ENCODE results near the gene VIT. TPM values are rescaled to one million over a fixed set of nuclear protein-coding genes. Genes with fewer than 3 reads are reported as not detected.

The VIT gene
- total and polyA plus RNA-seq, 7 experiments from 2014 or later = not detected

DNA sequence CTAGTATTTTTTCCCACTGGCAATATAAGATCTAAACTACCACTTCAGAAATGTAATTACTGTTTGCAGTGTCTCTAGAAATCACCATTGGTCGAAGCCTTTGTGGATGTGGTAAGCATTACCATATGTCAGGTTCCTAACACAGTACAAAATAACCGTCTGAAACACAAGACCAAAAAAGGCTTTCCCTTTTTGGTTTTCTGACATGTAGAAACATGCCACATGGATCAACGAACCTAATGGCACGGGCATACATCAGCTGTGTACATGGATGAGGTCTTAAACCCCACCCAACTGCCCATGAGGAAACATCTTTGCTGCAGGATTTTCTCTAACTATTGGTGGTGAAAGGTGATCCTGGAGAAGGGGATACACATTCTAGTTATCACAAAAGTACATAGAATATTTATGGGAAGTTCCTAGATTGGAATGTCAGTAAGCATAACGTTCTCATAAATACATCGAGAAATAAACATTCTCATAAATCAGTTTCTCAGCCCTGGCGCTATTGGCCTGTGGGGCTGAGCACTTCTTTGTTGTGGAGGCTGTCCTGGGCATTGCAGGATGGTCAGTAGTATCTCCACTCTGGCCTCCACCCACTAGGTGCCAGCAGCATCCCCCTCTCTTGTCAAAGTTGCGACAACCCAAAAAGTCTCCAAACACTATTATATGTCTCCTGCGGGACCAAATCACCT lies 9.0 kb downstream of the VIT start:
- peaks cover 4 to 30% (median 14%) of the 10 kb centered on the region in 5 donors for H3K27me3 Mint-ChIP-seq
- no peak for DNase-seq
- no peak for ATAC-seq
- intact Hi-C loops (cut with micrococcal nuclease) = no loop called here
- H3K27ac Mint-ChIP-seq = no peak overlapping the region
- H3K4me1 ChIP-seq (ENCODE audit: control insufficient read depth in 2 of 2, insufficient read depth in 2 of 2, low read length in 2 of 2) = no peaks in the 10 kb centered on the region
- POLR2A ChIA-PET = no interaction called here
- H3K4me3 Mint-ChIP-seq = no peak overlapping the region
- H3K4me3 ChIP-seq (ENCODE audit: low read length) = no peak overlapping the region
- H3K36me3 ChIP-seq (ENCODE audit: control insufficient read depth in 2 of 3, insufficient read depth in 3 of 3, low read length in 3 of 3) = no peaks in the 10 kb centered on the region
- no peak overlapping the region for H3K27ac ChIP-seq (ENCODE audit: low read depth, low read length)
- no peaks in the 10 kb centered on the region for H3K36me3 Mint-ChIP-seq
- peaks cover 0 to 3% of the 10 kb centered on the region in 2 donors for H3K27me3 ChIP-seq (ENCODE audit: control insufficient read depth in 2 of 2, insufficient read depth in 2 of 2, low read length in 2 of 2)
- peaks cover 0 to 6% (median 0%) of the 10 kb centered on the region in 11 donors for H3K9me3 Mint-ChIP-seq
- H3K9me3 ChIP-seq (ENCODE audit: control insufficient read depth in 2 of 3, low read length in 3 of 3) = no peaks in the 10 kb centered on the region
- peaks cover 0 to 3% (median 0%) of the 10 kb centered on the region in 7 donors for H3K4me1 Mint-ChIP-seq
- CTCF ChIA-PET = no interaction called here

DNA sequence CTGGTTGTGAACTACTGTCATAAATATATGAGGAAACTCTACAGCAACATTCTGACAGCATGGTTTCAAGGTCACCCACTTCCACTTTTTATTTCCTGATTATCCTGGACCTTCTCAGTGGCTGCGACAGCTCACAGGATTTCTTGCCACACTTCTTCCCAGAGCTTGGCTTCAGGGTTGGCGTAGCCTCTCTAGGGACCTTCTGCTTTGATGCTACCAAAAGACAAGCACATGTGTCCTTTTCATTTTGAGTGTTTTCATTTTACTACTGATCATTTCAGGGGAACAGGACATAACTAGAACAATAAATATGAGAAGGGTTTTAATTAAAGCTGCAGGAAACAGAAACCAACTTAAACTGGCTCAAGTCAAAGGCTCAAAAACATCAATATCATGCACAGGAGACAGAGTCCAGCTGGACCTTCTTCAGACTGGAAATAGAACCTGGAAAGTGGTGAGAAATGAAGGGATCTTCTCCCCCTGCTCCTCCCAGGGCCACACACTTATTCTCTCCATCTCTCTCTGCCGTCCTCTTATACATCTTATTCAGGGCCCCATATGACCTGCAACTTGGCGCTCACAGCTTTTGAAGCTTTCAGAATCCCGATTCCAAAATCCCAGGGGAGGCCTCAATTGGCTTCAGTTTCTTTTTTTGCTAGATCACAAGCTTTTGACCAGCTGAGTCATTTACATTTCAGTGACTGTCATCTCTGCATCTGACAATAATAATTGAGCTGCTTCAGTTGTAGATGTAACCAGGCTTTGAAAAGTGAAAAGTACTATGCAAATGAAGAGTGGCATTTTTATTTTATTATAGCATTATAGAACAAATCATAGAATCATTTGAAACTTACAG lies 9.7 kb downstream of the VIT start:
- no peak overlapping the region for H3K4me3 ChIP-seq (ENCODE audit: low read length)
- H3K27ac Mint-ChIP-seq = no peak overlapping the region
- peaks cover 0 to 3% of the 10 kb centered on the region in 2 donors for H3K27me3 ChIP-seq (ENCODE audit: control insufficient read depth in 2 of 2, insufficient read depth in 2 of 2, low read length in 2 of 2)
- no peaks in the 10 kb centered on the region for H3K9me3 ChIP-seq (ENCODE audit: control insufficient read depth in 2 of 3, low read length in 3 of 3)
- peaks cover 4 to 34% (median 17%) of the 10 kb centered on the region in 5 donors for H3K27me3 Mint-ChIP-seq
- CTCF ChIA-PET = interaction anchor here (0.7 kb wide), 1 partner anchor 71 kb away, joined by 3 read pairs; no protein-coding TSS in a partner anchor
- no peak overlapping the region for H3K4me3 Mint-ChIP-seq
- peaks cover 0 to 3% (median 0%) of the 10 kb centered on the region in 7 donors for H3K4me1 Mint-ChIP-seq
- no peaks in the 10 kb centered on the region for H3K4me1 ChIP-seq (ENCODE audit: control insufficient read depth in 2 of 2, insufficient read depth in 2 of 2, low read length in 2 of 2)
- H3K9me3 Mint-ChIP-seq = peaks cover 0 to 12% (median 4%) of the 10 kb centered on the region in 11 donors
- H3K27ac ChIP-seq (ENCODE audit: low read depth, low read length) = no peak overlapping the region
- ATAC-seq = no peak
- intact Hi-C loops (cut with micrococcal nuclease) = no loop called here
- H3K36me3 Mint-ChIP-seq = no peaks in the 10 kb centered on the region
- POLR2A ChIA-PET = no interaction called here
- H3K36me3 ChIP-seq (ENCODE audit: control insufficient read depth in 2 of 3, insufficient read depth in 3 of 3, low read length in 3 of 3) = no peaks in the 10 kb centered on the region
- DNase-seq = no peak

DNA sequence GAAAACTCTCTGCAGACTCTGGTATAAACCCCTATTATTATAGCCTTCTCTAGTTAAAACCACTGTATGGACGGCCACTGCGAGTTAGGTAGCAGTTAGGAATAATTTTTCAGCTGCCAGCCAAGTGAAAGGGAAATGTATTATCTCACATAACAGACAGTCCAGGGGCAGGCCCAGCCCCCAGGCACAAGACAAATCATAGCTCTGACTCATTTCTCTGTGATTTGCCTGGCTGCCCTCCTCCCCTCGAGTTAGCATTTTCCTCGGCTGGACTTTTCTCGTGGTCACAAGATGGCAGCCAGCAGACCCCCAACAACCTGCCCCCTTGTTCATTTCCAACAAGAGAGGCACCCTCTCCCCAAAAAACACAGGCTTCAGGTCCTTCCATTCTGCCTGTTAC lies 10.5 kb downstream of the VIT start:
- Mint-ChIP-seq H3K9me3 (peaks cover 0 to 13% (median 4%) of the 10 kb centered on the region in 11 donors), H3K27me3 (peaks cover 4 to 35% (median 14%) of the 10 kb centered on the region in 5 donors), H3K36me3 (no peaks in the 10 kb centered on the region), H3K4me1 (peaks cover 0 to 1% (median 0%) of the 10 kb centered on the region in 7 donors), H3K27ac (no peak overlapping the region), H3K4me3 (no peak overlapping the region)
- Histone ChIP-seq H3K27me3 (ENCODE audit: control insufficient read depth in 2 of 2, insufficient read depth in 2 of 2, low read length in 2 of 2) (peaks cover 0 to 3% of the 10 kb centered on the region in 2 donors), H3K36me3 (ENCODE audit: control insufficient read depth in 2 of 3, insufficient read depth in 3 of 3, low read length in 3 of 3) (no peaks in the 10 kb centered on the region), H3K9me3 (ENCODE audit: control insufficient read depth in 2 of 3, low read length in 3 of 3) (no peaks in the 10 kb centered on the region), H3K4me1 (ENCODE audit: control insufficient read depth in 2 of 2, insufficient read depth in 2 of 2, low read length in 2 of 2) (no peaks in the 10 kb centered on the region), H3K4me3 (ENCODE audit: low read length) (no peak overlapping the region), H3K27ac (ENCODE audit: low read depth, low read length) (no peak overlapping the region)
- intact Hi-C loops (cut with micrococcal nuclease) = no loop called here
- CTCF ChIA-PET = interaction anchor here (0.7 kb wide), 1 partner anchor 71 kb away, joined by 3 read pairs; no protein-coding TSS in a partner anchor
- DNase-seq (no peak), ATAC-seq (no peak)
- POLR2A ChIA-PET = no interaction called here

DNA sequence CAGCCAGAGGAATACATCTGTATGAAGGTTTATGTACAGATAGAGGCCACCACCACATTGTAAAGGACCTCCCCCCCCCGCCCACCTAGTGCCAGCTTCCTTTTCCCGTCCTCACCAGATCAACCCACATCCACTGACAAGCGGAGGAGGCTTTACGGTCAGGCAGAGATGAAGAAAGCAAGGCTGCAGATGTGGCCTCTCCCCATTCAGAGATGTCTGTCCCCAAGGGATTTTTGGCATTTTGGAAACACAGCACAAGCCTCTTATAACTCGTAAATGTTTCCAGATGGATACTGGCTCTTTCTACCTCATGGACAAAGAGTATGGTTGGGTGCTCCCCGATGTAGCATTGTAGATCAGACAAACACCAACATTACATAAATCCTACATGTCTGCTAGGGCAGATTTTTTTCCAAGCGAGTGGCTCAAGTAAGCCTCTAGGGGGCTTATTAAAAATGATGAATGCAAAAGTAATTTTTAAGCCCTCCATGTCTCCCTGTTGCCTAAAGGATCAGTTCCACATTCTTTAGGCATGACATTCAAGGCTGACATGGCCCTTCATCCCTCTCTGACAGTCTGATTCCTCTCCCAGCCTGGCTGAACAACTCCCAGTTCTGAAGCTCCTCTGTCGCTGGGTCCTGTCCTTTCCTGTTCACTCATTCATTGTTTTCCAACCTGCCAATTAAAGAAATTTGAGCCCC lies 11.7 kb downstream of the VIT start:
- DNase-seq = no peak
- intact Hi-C loops (cut with micrococcal nuclease) = no loop called here
- Mint-ChIP-seq H3K27me3 (peaks cover 2 to 41% (median 20%) of the 10 kb centered on the region in 5 donors), H3K9me3 (peaks cover 0 to 13% (median 4%) of the 10 kb centered on the region in 11 donors), H3K4me3 (no peak overlapping the region), H3K4me1 (peaks cover 0 to 1% (median 0%) of the 10 kb centered on the region in 7 donors), H3K36me3 (peaks cover 0 to 3% (median 0%) of the 10 kb centered on the region in 5 donors), H3K27ac (no peak overlapping the region)
- H3K36me3 ChIP-seq (ENCODE audit: control insufficient read depth in 2 of 3, insufficient read depth in 3 of 3, low read length in 3 of 3) = no peaks in the 10 kb centered on the region
- ChIA-PET POLR2A (no interaction called here), CTCF (no interaction called here)
- no peaks in the 10 kb centered on the region for H3K4me1 ChIP-seq (ENCODE audit: control insufficient read depth in 2 of 2, insufficient read depth in 2 of 2, low read length in 2 of 2)
- H3K9me3 ChIP-seq (ENCODE audit: control insufficient read depth in 2 of 3, low read length in 3 of 3) = no peaks in the 10 kb centered on the region
- peaks cover 0 to 3% of the 10 kb centered on the region in 2 donors for H3K27me3 ChIP-seq (ENCODE audit: control insufficient read depth in 2 of 2, insufficient read depth in 2 of 2, low read length in 2 of 2)
- ATAC-seq = no peak
- H3K4me3 ChIP-seq (ENCODE audit: low read length) = no peak overlapping the region
- H3K27ac ChIP-seq (ENCODE audit: low read depth, low read length) = no peak overlapping the region

DNA sequence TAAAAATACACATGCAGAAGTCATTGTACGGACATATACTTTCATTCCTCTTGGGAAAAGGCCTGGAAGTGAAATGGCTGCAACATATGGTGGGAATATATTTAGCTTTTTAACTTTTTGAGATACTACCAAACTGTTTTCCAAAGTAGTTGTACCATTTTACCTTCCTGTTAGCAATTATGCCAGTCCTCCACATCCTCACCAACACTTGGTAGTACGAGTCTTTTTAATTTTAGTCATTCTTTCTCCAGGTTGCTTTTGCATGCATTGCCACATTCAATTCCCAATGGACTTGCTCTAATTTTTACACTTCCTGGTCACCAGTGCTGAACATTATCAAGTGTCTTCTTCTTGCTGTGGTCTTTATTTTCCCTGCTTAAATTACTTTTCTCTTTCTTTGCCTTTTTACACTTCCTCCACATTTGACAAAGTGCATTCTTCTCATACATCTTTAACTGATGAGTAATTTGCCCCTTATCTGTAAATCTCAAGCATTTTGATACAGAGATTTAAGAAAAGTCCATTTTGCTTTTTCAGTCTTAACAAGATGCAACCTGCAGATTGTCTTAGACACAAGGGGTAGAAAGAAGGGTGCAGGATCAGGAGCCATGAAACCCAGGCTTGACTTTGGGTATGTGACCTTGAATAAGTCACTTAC lies 14.5 kb downstream of the VIT start:
- DNase-seq = no peak
- CTCF ChIA-PET = no interaction called here

DNA sequence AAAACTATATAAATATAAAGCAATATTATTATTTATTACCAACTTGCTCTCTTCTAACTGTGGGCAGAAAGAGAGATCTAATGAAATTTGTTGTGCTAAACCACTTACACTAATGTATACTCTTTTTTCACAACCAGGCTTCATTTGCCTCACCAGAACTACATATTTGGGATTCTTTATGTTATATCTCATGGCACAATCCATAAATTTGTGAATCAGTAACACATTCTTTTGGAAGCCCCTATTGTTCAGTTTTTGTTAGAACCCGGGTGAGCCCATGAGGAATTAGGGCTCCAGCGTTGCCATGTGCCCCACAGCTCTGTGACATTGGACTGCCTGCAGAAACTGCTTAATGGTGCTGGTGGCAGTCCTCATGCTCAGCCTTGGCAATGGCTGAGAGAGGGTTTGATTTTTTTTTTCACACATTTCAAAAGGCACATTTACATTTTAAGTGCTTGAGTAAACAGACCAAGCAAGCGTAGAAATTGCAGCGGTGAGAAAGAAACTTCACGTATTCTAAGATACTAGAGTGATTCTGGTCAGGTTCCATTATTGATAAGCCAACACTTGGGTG lies 15.3 kb downstream of the VIT start:
- CTCF ChIA-PET = no interaction called here
- H3K36me3 ChIP-seq (ENCODE audit: control insufficient read depth in 2 of 3, insufficient read depth in 3 of 3, low read length in 3 of 3) = no peaks in the 10 kb centered on the region
- H3K9me3 Mint-ChIP-seq = peaks cover 0 to 13% (median 4%) of the 10 kb centered on the region in 11 donors
- H3K27me3 Mint-ChIP-seq = peaks cover 2 to 44% (median 19%) of the 10 kb centered on the region in 5 donors
- intact Hi-C loops (cut with micrococcal nuclease) = no loop called here
- H3K27me3 ChIP-seq (ENCODE audit: control insufficient read depth in 2 of 2, insufficient read depth in 2 of 2, low read length in 2 of 2) = peaks cover 0 to 3% of the 10 kb centered on the region in 2 donors
- H3K4me1 Mint-ChIP-seq = peaks cover 0 to 1% (median 0%) of the 10 kb centered on the region in 7 donors
- H3K9me3 ChIP-seq (ENCODE audit: control insufficient read depth in 2 of 3, low read length in 3 of 3) = no peaks in the 10 kb centered on the region
- H3K27ac Mint-ChIP-seq = no peak overlapping the region
- H3K4me3 Mint-ChIP-seq = no peak overlapping the region
- H3K4me1 ChIP-seq (ENCODE audit: control insufficient read depth in 2 of 2, insufficient read depth in 2 of 2, low read length in 2 of 2) = no peaks in the 10 kb centered on the region
- POLR2A ChIA-PET = no interaction called here
- DNase-seq (no peak), ATAC-seq (no peak)
- H3K36me3 Mint-ChIP-seq = peaks cover 0 to 3% (median 0%) of the 10 kb centered on the region in 5 donors
- no peak overlapping the region for H3K4me3 ChIP-seq (ENCODE audit: low read length)
- no peak overlapping the region for H3K27ac ChIP-seq (ENCODE audit: low read depth, low read length)

More for the DNA sequence above, 14.5 kb downstream of the VIT start:
- Histone ChIP-seq H3K9me3 (ENCODE audit: control insufficient read depth in 2 of 3, low read length in 3 of 3) (no peaks in the 10 kb centered on the region), H3K4me3 (ENCODE audit: low read length) (no peak overlapping the region), H3K27ac (ENCODE audit: low read depth, low read length) (no peak overlapping the region), H3K4me1 (ENCODE audit: control insufficient read depth in 2 of 2, insufficient read depth in 2 of 2, low read length in 2 of 2) (no peaks in the 10 kb centered on the region), H3K36me3 (ENCODE audit: control insufficient read depth in 2 of 3, insufficient read depth in 3 of 3, low read length in 3 of 3) (no peaks in the 10 kb centered on the region), H3K27me3 (ENCODE audit: control insufficient read depth in 2 of 2, insufficient read depth in 2 of 2, low read length in 2 of 2) (peaks cover 0 to 3% of the 10 kb centered on the region in 2 donors)
- peaks cover 2 to 50% (median 19%) of the 10 kb centered on the region in 5 donors for H3K27me3 Mint-ChIP-seq
- peaks cover 0 to 1% (median 0%) of the 10 kb centered on the region in 7 donors for H3K4me1 Mint-ChIP-seq
- H3K4me3 Mint-ChIP-seq = no peak overlapping the region
- ATAC-seq = no peak
- no peak overlapping the region for H3K27ac Mint-ChIP-seq
- H3K36me3 Mint-ChIP-seq = peaks cover 0 to 3% (median 0%) of the 10 kb centered on the region in 5 donors
- intact Hi-C loops (cut with micrococcal nuclease) = no loop called here
- POLR2A ChIA-PET = no interaction called here
- H3K9me3 Mint-ChIP-seq = peaks cover 0 to 13% (median 4%) of the 10 kb centered on the region in 11 donors
